NCI-H524 (cell line): ENCODE results near the gene CGB7.
"Not testable (repeated sequence)": the region's sequence is repeated elsewhere in the genome, so short reads cannot be mapped to it uniquely, and the experiment has no call there.

Experiments used
- DNase-seq, 2 experiments: peaks; one replicate each; lab custom pipeline; 2025; lab: John Stamatoyannopoulos, UW

The CGB7 gene

DNA sequence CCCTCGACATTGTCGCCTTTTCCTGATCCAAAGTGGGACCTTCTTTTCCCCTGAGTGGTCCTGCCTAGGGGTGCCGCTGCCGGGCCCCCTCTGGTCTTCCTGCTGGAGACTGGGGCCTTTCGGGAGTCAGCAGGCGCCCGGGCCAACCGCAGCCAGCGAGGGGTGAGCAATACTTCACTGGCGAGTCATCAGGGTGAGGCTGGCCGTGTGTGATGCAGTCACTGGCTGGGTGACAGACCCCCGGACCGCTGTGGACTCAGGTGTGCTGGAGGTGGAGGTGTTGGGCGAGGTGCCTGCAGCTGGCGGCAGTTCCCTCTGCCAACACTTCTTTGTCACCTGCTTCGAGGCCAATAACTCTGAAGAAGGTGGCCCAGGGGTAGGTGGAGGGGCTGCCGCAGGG, 15.4 kb downstream of the CGB7 start:
- DNase-seq, result no peak

DNA sequence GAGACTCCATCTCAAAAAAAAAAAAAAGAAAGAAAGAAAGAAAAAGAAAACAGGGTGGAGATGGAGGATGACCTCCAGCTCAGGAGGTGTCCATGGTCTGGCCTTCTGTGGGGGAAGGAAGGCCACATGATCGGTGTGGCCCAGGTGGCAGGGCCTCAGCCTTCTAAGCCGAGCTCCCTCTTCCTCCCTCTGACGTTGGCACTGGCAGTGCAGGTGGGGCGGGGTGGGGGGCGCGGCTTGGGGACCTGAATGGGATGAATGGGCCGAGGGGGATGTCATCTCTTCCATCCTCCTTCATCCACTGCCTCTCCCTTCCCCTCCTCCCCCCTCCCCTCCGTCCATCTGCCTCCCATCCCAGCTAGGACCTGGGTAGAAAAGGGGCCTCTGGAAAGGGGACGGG, 17.8 kb downstream of the CGB7 start:
- not testable (repeated sequence) for DNase-seq

GRCh38 chr19:49038557-49039276, 18.8 kb downstream of the CGB7 start:
- not testable (repeated sequence) for DNase-seq

GRCh38 chr19:49038111-49038510, 19.4 kb downstream of the CGB7 start:
- not testable (repeated sequence) for DNase-seq

- peak; percentile 24 to 62 for DNase-seq
These were observed 20.7 kb downstream of the CGB7 start, which contains the start of gene CGB1 for GRCh38 chr19:49036815-49037214. CGB1 (minus strand) TSS chr19:49036895; CDS start chr19:49036711, 184 bp downstream.

- DNase-seq, result peak; percentile 40 to 80
These were observed 25.8 kb downstream of the CGB7 start, which contains the start of gene CGB2 for GRCh38 chr19:49031642-49032301. CGB2 (plus strand) TSS chr19:49031890; CDS start chr19:49032096, 206 bp downstream.

DNA sequence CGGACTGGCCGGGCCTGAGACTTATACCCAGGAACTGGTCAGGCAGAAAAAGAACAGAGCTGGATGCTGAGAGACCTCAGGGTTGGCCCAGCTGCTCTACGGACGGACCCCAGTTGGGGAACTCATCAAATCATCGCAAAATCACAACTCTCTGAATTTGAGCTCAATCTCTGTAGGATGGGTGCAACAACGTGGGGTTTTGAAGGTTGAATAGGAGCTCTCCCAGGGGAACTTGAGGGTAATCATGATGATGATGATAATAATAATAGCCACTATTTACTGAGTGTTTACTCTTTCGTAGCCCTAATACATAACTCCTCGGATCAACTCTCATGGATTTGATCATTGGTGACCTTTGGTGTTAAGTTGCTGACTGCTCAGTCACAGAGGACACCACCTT, 27.2 kb downstream of the CGB7 start:
- DNase-seq, result not testable (repeated sequence)

DNA sequence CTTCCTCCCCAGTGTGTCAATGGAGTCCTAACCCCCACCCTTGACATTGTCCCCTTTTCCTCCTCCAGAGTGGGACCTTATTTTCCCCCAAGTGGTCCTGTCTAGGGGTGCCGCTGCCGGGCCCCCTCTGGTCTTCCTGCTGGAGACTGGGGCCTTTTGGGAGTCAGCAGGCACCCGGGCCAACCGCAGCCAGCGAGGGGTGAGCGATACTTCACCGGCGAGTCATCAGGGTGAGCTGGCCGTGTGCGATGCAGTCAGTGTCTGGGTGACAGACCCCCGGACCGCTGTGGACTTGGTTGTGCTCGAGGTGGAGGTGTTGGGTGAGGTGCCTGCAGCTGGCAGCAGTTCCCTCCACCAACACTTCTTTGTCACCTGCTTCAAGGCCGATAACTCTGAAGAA, 27.8 kb downstream of the CGB7 start:
- not testable (repeated sequence) for DNase-seq

DNA sequence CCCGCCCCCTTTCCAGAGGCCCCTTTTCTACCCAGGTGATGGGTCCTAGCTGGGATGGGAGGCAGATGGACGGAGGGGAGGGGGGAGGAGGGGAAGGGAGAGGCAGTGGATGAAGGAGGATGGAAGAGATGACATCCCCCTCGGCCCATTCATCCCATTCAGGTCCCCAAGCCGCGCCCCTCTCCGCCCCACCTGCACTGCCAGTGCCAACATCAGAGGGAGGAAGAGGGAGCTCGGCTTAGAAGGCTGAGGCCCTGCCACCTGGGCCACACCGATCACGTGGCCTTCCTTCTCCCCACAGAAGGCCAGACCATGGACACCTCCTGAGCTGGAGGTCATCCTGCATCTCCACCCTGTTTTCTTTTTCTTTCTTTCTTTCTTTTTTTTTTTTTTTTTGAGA, 28.9 kb downstream of the CGB7 start:
- not testable (repeated sequence) for DNase-seq

DNA sequence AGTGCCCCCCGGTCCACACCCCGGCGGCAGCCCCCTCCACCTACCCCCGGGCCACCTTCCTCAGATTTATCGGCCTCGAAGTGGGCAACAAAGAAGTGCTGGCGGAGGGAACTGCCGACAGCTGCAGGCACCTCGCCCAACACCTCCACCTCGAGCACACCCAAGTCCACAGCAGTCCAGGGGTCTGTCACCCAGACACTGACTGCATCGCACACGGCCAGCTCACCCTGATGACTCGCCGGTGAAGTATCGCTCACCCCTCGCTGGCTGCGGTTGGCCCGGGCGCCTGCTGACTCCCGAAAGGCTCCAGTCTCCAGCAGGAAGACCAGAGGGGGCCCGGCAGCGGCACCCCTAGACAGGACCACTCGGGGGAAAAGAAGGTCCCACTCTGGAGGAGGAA, 31.9 kb downstream of the CGB7 start:
- not testable (repeated sequence) for DNase-seq

DNA sequence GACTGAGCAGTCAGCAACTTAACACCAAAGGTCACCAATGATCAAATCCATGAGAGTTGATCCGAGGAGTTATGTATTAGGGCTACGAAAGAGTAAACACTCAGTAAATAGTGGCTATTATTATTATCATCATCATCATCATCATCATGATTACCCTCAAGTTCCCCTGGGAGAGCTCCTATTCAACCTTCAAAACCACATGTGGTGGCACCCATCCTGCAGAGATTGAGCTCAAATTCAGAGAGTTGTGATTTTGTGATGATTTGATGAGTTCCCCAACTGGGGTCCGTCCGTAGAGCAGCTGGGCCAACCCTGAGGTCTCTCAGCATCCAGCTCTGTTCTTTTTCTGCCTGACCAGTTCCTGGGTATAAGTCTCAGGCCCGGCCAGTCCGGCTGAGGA, 32.5 kb downstream of the CGB7 start:
- not testable (repeated sequence) for DNase-seq

- not testable (repeated sequence) for DNase-seq
These were observed 33.3 kb downstream of the CGB7 start, which contains the start of gene CGB3 for GRCh38 chr19:49024233-49024632. CGB3 (minus strand) TSS chr19:49024333; CDS start chr19:49023971, 362 bp downstream.

- no peak for DNase-seq
These were observed 35.4 kb downstream of the CGB7 start for GRCh38 chr19:49022116-49022515.

DNA sequence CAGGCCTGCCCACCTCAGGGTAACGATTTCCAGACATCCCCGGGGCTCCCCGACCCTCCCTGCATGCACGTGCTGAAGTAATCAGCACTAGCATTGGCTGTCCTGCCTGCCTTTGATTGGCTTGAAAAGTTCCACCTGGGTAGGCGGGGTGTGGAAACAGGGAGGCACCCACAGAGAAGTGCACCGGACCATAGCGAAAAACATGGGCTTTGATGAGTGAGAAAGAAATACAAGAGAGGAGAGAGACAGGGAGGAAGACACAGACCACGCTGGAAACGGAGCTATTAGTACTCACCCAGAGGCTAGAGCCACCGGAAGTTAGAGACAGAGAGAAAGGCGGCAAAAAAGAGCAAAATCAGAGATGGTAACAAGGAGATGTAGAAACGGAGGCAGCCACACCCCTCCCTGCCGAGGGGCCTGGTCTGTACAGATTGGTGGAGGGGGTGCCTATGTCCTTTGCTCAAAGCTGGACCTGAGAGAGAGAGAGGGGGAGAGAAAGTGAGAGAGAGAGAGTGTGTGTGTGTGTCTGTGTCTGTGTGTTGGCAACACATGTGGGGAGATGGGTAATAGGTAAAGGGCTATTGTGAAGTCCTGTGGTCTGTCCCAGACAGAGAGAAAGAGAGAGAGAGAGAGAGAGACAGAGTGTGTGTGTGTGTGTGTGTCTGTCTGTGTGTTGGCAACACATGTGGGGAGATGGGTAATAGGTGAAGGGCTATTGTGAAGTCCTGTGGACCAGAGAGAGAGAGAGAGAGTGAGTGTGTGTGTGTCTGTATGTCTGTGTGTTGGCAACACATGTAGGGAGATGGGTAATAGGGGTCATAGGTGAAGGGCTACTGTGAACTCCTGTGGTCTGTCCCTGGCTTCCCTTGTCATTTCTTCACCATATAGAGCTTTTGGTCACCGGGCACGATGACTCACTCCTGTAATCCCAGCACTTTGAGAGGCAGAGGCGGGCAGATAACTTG, 36.3 kb downstream of the CGB7 start:
- no peak for DNase-seq

GRCh38 chr19:49020342-49020741, 37.2 kb downstream of the CGB7 start:
- no peak for DNase-seq

- DNase-seq, result peak; percentile 40 to 77
These were observed 38.2 kb downstream of the CGB7 start for GRCh38 chr19:49019242-49019932.

DNA sequence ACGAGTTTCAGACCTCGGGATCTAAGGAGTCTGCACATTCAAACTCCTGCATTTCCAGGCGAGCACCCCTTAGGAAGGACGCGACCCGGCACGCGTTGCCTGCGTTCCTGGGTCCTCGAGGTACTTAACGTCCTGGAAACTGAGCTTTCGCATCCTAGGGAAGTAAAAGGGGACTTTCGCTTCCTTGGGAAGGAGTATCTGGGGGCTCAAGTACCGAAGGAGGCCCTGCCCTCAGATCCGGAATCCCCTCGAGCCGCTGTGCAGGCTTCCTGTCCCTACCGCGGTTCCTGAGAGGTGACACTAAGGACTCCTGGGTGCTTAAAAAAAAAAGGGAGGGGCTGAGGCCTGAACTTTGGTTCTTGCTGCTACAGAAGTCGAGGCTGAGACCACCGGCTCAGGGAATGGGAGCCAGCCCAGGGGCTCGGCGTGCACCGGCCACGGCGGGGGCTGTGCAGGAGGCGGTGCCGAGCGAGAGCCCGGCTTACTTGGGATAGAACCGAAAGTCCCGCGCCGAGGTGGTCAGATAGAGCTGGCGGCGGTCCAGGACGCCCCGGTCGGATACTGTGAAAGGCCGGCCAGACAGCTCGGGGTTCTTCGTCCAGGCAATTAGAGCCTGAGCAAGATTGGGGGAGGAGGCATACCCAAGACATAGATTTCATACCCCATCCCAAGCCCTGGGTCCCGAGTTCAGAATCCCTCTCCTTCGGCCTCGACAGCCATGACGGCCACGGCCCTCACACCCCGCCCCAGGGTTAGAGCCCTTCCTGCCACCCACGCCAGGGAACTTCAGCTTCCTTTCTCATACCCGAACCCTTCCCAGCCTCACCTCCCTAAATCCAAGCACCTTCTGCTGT, 38.9 kb downstream of the CGB7 start:
- DNase-seq, result peak in 1 of 2 experiments; percentile 40

- peak; percentile 45 to 77 for DNase-seq
These were observed 39.7 kb downstream of the CGB7 start for GRCh38 chr19:49017666-49018351.

- no peak for DNase-seq
These were observed 40.4 kb downstream of the CGB7 start, which contains the start of gene LHB for GRCh38 chr19:49017041-49017665. LHB (minus strand) TSS chr19:49017091; CDS start chr19:49017081, 10 bp downstream.
